ENCODE data around the gene CFAP52. TPM values are rescaled to one million over a fixed set of nuclear protein-coding genes. Genes with fewer than 3 reads are reported as not detected.

Gene CFAP52
- total and polyA plus RNA-seq, 2 donors (not counting 3 experiments of a cell fraction or from before 2014, with no cell fraction given) = not detected

GRCh38 chr17:9684955-9685621, 108.6 kb downstream of the CFAP52 start:
- no peaks in the 10 kb centered on the region for H3K79me2 ChIP-seq (ENCODE audit: control insufficient read depth, insufficient read depth, low read length)
- FAIRE-seq (no peak), DNase-seq (ENCODE audit: low read depth, low spot score) (no peak)
- peaks cover 2% of the 10 kb centered on the region for H3K9me3 ChIP-seq (replicated peaks; ENCODE audit: control insufficient read depth, insufficient read depth, low read length)
- no peaks in the 10 kb centered on the region for H3K9me1 ChIP-seq (replicated peaks; ENCODE audit: control insufficient read depth, extremely low read depth, insufficient read depth, low read length)
- H3K4me3 ChIP-seq (replicated peaks in 1 of 3; ENCODE audit: insufficient read depth in 1 of 3, low read depth in 1 of 3, low read length in 3 of 3) = no peak overlapping the region
- intact Hi-C loops (cut with micrococcal nuclease) = no loop called here
- no peak overlapping the region for H3K9ac ChIP-seq (replicated peaks; ENCODE audit: extremely low read depth, insufficient read depth, low read length)
- no peaks in the 10 kb centered on the region for H4K20me1 ChIP-seq (replicated peaks; ENCODE audit: control insufficient read depth, extremely low read depth, insufficient read depth, low read length)
- no peak overlapping the region for H2AFZ ChIP-seq (ENCODE audit: low read depth, low read length)
- TF ChIP-seq JUN (IDR thresholded peaks at IDR 0.05; ENCODE audit: borderline replicate concordance, insufficient read depth, insufficient read length, low read depth) = no peak
- TF ChIP-seq CTCF (IDR thresholded peaks at IDR 0.05; ENCODE audit: extremely low read depth in 1 of 2, insufficient read depth in 1 of 2, low read depth in 1 of 2, low read length in 2 of 2) = no peak
- dilution Hi-C loops (cut with MboI; ENCODE audit: extremely low pct_ligation_motif_present, low sequenced_read_pairs) = no loop called here
- BruUV-seq (replicated peaks) = no TSS peak
- H3K4me1 ChIP-seq (ENCODE audit: control insufficient read depth, extremely low read depth, insufficient read depth, low read length) = no peaks in the 10 kb centered on the region
- H3K36me3 ChIP-seq (ENCODE audit: control insufficient read depth in 2 of 2, extremely low read depth in 1 of 2, insufficient read depth in 2 of 2, low read length in 2 of 2) = no peaks in the 10 kb centered on the region
- POLR2A ChIA-PET = no interaction called here
- H3K4me2 ChIP-seq (ENCODE audit: insufficient read depth, low read length) = no peak overlapping the region
- H3K27ac ChIP-seq (ENCODE audit: insufficient read depth, low read depth, low read length) = no peak overlapping the region
- CTCF ChIA-PET = no interaction called here
- no peaks in the 10 kb centered on the region for H3K27me3 ChIP-seq (ENCODE audit: control insufficient read depth in 2 of 2, insufficient read depth in 2 of 2, low read length in 2 of 2)

Other genes starting within 250 kb of the CFAP52 start
- 67.3 and 68.0 TPM in 2 replicates for gene STX8, start 822 bp upstream of the CFAP52 start, total RNA-seq
- 21.6 and 25.9 TPM in 2 replicates for gene STX8, start 822 bp upstream of the CFAP52 start, polyA plus RNA-seq
- 0.16 TPM in 1 of 2 replicates, not detected in the other for gene USP43, start 68.9 kb downstream of the CFAP52 start, total RNA-seq
- gene USP43, start 68.9 kb downstream of the CFAP52 start, polyA plus RNA-seq = 0.01 and 0.02 TPM in 2 replicates
- gene DHRS7C, start 214.9 kb downstream of the CFAP52 start, total RNA-seq = not detected in 2 replicates
- not detected in 2 replicates for gene DHRS7C, start 214.9 kb downstream of the CFAP52 start, polyA plus RNA-seq
- not detected in 2 replicates for gene GSG1L2, start 245.4 kb downstream of the CFAP52 start, total RNA-seq
- gene GSG1L2, start 245.4 kb downstream of the CFAP52 start, polyA plus RNA-seq = not detected in 2 replicates
- gene GLP2R, start 249.3 kb downstream of the CFAP52 start, total RNA-seq = not detected in 2 replicates
- gene GLP2R, start 249.3 kb downstream of the CFAP52 start, polyA plus RNA-seq = not detected in 2 replicates

Measured in endothelial cell of umbilical vein (primary cell).